ENCODE data around the gene QPRT.
A peak's percentile ranks its signal among the peaks of the same experiment; 100 is the strongest.

The QPRT gene

DNA sequence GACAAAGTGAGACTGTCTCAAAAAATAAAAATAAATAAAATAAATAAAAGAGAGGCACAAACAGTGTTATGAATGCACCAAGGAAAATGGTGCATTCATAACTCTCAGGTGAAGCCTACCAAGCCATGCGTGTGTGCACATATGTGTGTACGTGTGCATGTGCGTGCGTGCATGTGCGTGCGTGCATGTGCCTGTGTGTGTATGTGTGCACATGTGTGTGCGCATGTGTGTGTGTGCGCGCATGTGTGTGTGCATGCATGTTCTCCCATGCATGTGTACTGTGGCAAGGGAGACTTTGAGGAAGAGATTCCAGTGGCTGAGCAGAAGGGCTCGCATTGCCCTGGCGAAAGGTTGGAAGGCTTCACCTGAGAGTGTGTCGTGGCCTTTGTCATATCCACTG, 11.2 kb upstream of the QPRT start:
- Histone ChIP-seq H3K36me3 (ENCODE audit: insufficient read depth, low read length) (peaks cover 63% of the 10 kb centered on the region), H3K4me3 (ENCODE audit: low read depth in 1 of 2, low read length in 2 of 2) (no peak overlapping the region), H3K27ac (ENCODE audit: low read length) (peak overlapping the region; percentile 8; the same call in 1 of the 2 replicates), H3K4me1 (ENCODE audit: insufficient read depth, low read length) (peaks cover 50% of the 10 kb centered on the region), H2AFZ (ENCODE audit: low read depth, low read length) (no peak overlapping the region), H4K20me1 (ENCODE audit: insufficient read depth, low read length) (peaks cover 54% of the 10 kb centered on the region), H3K9me3 (ENCODE audit: insufficient read depth, low read length, severe bottlenecking) (no peaks in the 10 kb centered on the region), H3K9ac (ENCODE audit: low read depth, low read length) (no peak overlapping the region), H3K27me3 (ENCODE audit: insufficient read depth, low read length, poor library complexity) (no peaks in the 10 kb centered on the region), H3K4me2 (ENCODE audit: insufficient read depth, low read length) (peak overlapping the region; percentile 32; the same call in 1 of the 2 replicates), H3K79me2 (ENCODE audit: insufficient read depth, low read length) (peaks cover 90% of the 10 kb centered on the region)
- no peak for ATAC-seq (ENCODE audit: insufficient read depth, low read depth)
- TF ChIP-seq, protein P1, sequence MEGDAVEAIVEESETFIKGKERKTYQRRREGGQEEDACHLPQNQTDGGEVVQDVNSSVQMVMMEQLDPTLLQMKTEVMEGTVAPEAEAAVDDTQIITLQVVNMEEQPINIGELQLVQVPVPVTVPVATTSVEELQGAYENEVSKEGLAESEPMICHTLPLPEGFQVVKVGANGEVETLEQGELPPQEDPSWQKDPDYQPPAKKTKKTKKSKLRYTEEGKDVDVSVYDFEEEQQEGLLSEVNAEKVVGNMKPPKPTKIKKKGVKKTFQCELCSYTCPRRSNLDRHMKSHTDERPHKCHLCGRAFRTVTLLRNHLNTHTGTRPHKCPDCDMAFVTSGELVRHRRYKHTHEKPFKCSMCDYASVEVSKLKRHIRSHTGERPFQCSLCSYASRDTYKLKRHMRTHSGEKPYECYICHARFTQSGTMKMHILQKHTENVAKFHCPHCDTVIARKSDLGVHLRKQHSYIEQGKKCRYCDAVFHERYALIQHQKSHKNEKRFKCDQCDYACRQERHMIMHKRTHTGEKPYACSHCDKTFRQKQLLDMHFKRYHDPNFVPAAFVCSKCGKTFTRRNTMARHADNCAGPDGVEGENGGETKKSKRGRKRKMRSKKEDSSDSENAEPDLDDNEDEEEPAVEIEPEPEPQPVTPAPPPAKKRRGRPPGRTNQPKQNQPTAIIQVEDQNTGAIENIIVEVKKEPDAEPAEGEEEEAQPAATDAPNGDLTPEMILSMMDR (IDR thresholded peaks at IDR 0.05; ENCODE audit: borderline replicate concordance, extremely low read depth, low read length, poor library complexity, severe bottlenecking), result no peak
- TF ChIP-seq EZH2 (IDR thresholded peaks at IDR 0.05; ENCODE audit: borderline replicate concordance, low read depth, low read length, severe bottlenecking), result no peak
- DNase-seq, result no peak

DNA sequence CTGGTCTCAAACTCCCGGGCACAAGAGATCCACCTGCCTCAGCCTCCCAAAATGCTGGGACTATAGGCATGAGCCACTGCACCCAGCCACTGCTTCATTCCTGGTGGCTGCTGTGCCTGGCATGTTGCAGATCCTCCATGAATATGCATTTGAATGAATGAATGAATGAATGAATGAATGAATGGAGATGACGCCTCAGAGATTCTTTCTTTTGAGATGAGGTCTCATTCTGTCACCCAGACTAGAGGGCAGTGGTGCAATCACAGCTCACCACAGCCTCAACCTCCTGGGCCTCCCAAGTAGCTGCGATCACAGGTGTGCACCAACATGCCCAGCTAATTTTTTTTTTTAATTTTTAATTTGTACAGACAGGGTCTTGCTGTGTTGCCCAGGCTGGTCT, 10.7 kb upstream of the QPRT start:
- Histone ChIP-seq H2AFZ (ENCODE audit: low read depth, low read length) (no peak overlapping the region), H3K4me2 (ENCODE audit: insufficient read depth, low read length) (no peak overlapping the region), H3K79me2 (ENCODE audit: insufficient read depth, low read length) (peaks cover 85% of the 10 kb centered on the region), H4K20me1 (ENCODE audit: insufficient read depth, low read length) (peaks cover 54% of the 10 kb centered on the region), H3K9ac (ENCODE audit: low read depth, low read length) (no peak overlapping the region), H3K27me3 (ENCODE audit: insufficient read depth, low read length, poor library complexity) (no peaks in the 10 kb centered on the region), H3K4me1 (ENCODE audit: insufficient read depth, low read length) (peaks cover 48% of the 10 kb centered on the region), H3K4me3 (ENCODE audit: low read depth in 1 of 2, low read length in 2 of 2) (no peak overlapping the region), H3K27ac (ENCODE audit: low read length) (no peak overlapping the region), H3K9me3 (ENCODE audit: insufficient read depth, low read length, severe bottlenecking) (no peaks in the 10 kb centered on the region), H3K36me3 (ENCODE audit: insufficient read depth, low read length) (peaks cover 62% of the 10 kb centered on the region)
- DNase-seq (no peak), ATAC-seq (ENCODE audit: insufficient read depth, low read depth) (no peak)
- no peak for TF ChIP-seq EZH2 (IDR thresholded peaks at IDR 0.05; ENCODE audit: borderline replicate concordance, low read depth, low read length, severe bottlenecking)
- TF ChIP-seq, protein P1 (IDR thresholded peaks at IDR 0.05; ENCODE audit: borderline replicate concordance, extremely low read depth, low read length, poor library complexity, severe bottlenecking), result no peak

DNA sequence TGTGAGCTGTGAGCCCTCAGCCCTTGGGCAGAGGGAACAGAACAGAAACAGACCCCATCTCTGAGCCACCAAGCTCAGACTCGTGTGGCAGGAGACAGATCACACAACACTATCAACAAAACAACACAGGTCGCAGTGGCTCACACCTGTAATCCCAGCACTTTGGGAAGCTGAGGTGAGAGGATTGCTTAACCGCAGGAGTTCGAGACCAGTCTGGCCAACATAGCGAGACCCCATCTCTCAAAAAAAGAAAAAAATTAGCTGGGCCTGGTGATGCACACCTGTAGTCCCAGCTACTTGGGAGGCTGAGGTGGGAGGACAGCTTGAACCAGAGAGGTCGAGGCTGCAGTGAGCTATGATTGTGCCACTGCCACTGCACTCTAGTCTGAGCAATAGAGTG, 5.5 kb upstream of the QPRT start:
- no peaks in the 10 kb centered on the region for H3K27me3 ChIP-seq (ENCODE audit: insufficient read depth, low read length, poor library complexity)
- H3K4me3 ChIP-seq (ENCODE audit: low read depth in 1 of 2, low read length in 2 of 2), result no peak overlapping the region
- DNase-seq (no peak), ATAC-seq (ENCODE audit: insufficient read depth, low read depth) (no peak)
- peaks cover 5% of the 10 kb centered on the region for H3K4me1 ChIP-seq (ENCODE audit: insufficient read depth, low read length)
- no peak overlapping the region for H2AFZ ChIP-seq (ENCODE audit: low read depth, low read length)
- no peak overlapping the region for H3K4me2 ChIP-seq (ENCODE audit: insufficient read depth, low read length)
- H4K20me1 ChIP-seq (ENCODE audit: insufficient read depth, low read length), result peaks cover 8% of the 10 kb centered on the region; the same call in 1 of the 2 replicates
- H3K27ac ChIP-seq (ENCODE audit: low read length), result 0 out of 2 replicates have a peak overlapping the region, but pooled peaks have one; percentile 18
- H3K36me3 ChIP-seq (ENCODE audit: insufficient read depth, low read length), result peaks cover 14% of the 10 kb centered on the region
- no peak overlapping the region for H3K9ac ChIP-seq (ENCODE audit: low read depth, low read length)
- peaks cover 36% of the 10 kb centered on the region for H3K79me2 ChIP-seq (ENCODE audit: insufficient read depth, low read length)
- no peaks in the 10 kb centered on the region for H3K9me3 ChIP-seq (ENCODE audit: insufficient read depth, low read length, severe bottlenecking)
- TF ChIP-seq, protein P1 (IDR thresholded peaks at IDR 0.05; ENCODE audit: borderline replicate concordance, extremely low read depth, low read length, poor library complexity, severe bottlenecking), result no peak
- TF ChIP-seq EZH2 (IDR thresholded peaks at IDR 0.05; ENCODE audit: borderline replicate concordance, low read depth, low read length, severe bottlenecking), result no peak

Data from DND-41 (cell line).